Stimulated activated CD8-positive, alpha-beta memory T cell treated with anti-CD3 and anti-CD28 coated beads, Interleukin-12 subunit alpha, Interleukin-12 subunit beta, amount 100 ng/mL, for 24 hours (primary cell): Measurements from ENCODE around the gene IL17RC.
A peak's percentile ranks its signal among the peaks of the same experiment; 100 is the strongest.

Experiments used
- DNase-seq: peaks from one replicate; pipeline ENCODE4 v3.0.0-alpha.2; 2020; ENCODE audit errors: extremely low read depth

The IL17RC gene

DNA sequence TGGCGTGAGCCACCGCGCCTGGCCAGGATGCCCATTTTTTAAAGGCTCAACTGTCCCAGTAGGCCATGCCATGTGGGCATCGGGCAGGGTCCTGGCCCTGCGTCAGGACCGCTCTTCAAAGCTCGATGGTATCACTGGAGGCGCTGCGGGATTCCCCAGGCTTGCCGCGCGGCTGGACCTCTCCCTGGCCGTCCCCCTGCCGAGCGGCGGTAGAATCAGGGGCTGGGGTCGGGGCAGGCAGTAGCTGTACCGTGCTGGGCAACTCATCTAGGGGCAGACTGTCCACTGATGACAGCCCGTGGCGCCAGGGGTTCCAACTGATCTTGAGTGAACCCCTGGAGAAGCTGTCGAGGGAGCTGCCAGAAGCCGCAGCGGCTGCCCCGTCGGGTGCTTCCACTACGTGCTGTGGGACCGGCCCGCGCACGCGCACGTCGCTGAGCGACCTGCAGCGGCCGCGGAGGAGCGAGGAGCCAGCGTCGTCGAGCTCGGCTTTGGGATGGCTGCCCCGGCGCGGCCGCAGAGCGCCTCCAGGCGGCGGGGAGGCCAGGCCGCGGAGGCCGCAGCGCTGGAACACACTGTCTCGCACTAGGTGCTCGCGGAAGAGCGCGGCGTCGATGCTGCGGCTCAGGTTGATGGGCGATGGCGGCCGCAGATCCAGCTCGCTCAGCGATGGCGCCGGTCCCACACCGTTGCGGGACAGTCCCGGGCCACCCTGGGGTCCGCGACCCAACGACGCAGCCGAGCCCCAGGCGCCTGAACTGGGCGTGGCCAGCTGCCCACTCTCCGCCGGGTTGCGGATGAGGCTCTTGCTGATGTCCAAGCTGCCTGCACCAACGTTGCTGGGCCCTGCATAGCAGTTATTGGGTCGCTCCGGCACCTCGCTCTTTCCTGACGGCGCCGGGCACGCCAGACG, 29.5 kb downstream of the IL17RC start:
- DNase-seq = peak; percentile 63

DNA sequence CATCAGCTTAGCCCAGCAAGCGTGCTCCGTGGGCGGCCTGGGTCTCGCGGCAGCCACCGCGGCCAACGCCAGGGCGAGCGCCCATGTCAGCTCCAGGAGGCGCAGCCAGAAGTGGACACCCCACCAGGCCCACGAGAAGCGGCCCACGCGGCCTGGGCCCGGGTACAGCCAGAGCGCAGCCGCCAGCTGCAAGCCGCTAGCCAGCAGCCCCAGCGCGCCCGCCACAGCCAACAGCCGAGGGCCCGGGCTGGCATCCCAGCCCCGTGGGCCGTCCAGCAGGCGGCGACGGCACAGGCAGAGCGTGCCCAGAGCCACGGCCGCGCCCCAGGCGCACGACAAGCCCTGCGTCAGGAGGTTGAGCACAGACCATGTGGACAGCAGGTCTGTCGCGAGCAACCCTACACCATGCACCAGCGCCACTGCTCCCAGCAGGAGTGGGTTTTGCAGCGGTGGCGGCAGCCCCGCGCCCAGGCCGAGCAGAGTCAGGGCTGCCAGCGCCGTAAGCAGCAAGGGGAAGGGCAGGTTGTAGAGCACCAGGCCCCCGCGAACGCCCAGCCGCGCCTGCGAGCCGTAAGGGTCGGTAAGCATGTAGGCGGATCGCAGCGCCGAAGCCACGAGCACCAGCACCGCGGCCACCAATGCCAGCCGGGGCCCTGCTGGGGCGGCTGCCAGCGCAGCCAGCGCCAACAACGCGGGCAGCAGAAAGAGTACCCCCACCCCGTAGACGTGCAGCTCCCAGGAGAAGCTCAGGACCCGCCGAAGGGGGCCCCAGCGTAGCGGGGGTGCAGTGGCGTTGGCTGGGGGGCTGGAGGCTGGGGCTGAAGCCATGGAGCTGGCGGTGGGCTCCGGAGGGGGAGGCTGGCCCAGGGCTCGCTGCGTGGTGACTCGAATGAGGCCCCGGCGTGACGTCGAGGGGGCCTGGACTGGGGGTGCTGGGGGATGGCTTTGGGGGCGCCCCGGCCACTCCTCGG, 30.4 kb downstream of the IL17RC start:
- no peak for DNase-seq

DNA sequence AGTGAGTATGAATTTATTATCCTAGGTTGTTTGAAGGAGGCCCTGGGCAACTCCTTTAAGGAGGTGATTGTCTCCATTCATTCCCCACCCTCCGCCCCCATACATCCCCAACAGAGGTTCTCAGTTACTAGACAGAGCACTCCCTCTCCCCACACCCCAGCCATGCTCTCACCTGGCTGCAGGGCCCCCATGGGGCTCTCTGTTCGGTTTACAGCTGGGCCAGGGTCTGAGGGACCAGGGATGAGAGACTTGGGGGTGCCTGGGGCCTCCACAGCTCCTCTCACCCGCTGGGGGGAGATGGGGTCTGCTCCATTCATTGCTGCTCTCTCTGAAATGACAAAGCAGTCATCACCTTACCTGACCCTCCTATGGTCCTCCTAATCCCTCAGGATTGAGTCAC, 31.7 kb downstream of the IL17RC start:
- DNase-seq = no peak

DNA sequence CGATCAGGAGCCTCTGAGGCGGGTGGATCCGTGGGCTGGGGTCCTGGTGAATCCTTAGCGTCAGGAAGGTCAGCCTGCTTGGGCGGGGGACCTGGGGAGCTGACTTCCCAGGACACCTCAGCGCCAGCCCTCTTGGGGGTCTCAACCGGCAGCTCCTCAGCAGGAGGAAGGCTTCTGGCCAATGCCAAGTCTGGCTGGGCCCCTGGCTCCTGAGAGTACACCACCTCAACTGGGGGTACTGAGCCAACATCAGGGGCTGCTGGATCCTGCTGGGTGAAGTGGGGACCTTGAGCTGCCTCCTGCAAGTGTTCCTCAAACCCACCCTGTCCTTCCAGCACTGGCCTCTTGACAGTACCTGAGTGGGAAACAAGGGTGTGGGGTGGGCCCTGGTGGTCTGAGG, 32.2 kb downstream of the IL17RC start:
- DNase-seq = no peak

DNA sequence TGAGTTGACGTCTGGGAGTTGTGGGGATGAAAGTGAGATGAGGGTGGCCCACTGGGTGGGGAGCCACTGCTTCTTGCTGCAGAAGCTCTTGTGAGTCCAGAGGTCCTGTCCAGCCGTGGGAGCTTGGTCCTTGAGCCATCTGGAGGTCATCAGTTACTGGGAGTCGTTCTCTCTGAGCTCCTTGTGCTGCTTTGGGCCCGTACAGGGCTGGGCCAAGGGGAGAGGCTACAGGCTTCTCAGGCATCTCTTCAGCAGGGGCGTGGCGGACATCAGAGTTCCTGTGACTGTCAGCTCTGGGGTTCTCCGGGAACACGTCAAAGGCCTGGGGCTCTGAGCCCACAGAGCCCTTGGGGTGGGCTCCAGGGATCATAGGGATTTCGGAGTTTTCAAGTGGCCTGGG, 32.7 kb downstream of the IL17RC start:
- DNase-seq = no peak

DNA sequence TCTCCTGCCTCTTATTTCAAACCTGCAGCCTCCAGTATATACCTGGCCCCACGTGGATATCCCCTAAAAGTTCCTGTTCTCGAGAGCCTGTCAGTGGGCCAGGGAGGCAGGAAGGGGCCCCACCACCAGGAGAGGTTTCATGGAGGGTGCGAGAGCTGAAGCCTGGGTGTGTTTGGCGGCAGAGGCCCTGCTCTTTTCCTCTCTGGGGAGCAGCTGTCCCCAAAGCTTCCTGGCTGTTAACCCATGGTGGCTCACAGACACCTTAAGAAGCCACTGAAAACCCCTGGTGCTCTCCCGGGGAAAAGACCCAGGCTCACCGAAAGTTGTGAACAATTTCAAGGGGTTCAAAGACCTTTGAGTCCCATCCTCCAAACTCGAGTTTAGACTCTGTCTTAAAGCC, 34.2 kb downstream of the IL17RC start:
- DNase-seq = no peak

DNA sequence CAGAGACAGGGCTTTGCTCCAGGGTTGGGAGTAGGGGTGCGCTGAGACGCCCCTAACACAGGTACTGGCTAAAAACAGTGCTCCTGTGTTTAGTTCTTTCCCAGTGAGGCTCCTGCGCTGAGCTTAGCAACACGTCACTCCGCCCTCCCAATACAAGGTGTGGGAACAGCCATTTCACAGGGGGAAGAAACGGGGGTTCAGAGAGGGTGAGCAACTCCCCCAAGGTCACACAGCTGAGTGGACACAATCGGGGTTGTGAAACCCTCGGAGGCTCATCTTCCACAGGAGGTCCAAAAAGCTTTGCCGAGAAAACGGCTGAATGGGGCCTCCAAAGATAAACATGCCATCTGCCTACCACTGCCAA, 34.7 kb downstream of the IL17RC start:
- DNase-seq = no peak

DNA sequence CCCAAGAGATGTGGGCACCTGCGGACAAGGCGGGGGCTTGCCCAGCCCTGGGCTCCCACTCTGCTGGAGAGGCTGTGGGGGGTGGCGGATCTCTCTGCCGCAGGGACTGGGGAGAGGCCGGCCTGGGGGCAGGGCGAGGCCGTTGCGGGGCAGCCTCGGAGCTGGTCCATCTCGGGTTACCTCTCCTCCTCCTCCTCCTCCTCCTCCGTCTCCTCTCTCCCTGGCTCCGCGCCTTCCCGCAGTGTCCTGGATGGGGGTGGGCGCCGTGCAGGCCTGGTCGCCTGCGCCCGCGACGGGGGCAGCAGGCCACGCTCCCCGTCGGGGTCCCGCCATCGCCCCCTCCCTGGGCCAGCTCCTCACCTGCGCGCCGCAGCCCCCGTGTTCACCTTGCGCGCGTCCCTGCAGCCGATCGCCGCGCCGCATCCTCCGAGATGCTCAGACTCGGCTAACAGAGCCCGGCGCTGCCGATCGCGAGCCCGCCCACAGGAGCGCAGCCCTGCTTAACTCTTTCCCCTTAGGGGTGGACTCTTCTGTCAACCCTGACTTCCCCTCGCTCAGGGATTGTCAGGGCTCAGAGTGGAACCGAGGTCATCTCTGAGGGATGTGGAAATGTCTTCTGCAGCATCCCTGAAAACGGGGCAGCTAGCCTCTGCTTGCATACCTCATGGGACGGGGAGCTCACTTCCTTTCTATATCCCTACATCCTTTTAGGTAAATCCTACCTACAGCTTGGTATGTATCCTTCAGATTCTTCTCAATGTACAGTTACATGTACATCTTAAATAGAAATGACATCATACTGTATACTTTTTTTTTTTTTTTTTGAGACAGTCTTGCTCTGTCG, 35.3 kb downstream of the IL17RC start, which contains the start of gene PRRT3:
Gene PRRT3 (minus strand): TSS at position 447 of the 844 bp plus-strand sequence. CDS start 2,293 bp downstream, outside the sequence.
- DNase-seq = no peak

DNA sequence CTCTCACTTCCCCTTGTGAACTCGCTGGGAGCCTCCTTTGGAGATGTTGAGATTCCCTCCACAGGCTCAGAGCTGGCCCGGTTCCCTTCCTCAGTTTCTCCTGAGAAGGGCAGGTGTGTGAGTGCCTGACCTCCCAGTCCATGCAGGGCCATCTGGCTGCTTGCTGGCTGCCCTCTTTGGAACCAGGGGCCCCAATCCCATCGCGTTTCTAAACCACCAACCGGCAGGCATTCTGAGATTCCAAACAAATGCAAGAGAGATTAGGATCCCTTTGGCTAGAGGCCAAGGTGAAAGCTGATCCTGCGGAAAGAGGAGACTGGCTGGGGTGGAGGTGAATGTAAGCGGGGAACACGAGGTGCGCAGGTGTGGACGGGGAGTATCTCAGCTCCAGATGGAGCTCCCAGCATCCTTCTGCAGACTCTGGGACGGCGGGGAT, 38.2 kb downstream of the IL17RC start:
- DNase-seq = no peak

DNA sequence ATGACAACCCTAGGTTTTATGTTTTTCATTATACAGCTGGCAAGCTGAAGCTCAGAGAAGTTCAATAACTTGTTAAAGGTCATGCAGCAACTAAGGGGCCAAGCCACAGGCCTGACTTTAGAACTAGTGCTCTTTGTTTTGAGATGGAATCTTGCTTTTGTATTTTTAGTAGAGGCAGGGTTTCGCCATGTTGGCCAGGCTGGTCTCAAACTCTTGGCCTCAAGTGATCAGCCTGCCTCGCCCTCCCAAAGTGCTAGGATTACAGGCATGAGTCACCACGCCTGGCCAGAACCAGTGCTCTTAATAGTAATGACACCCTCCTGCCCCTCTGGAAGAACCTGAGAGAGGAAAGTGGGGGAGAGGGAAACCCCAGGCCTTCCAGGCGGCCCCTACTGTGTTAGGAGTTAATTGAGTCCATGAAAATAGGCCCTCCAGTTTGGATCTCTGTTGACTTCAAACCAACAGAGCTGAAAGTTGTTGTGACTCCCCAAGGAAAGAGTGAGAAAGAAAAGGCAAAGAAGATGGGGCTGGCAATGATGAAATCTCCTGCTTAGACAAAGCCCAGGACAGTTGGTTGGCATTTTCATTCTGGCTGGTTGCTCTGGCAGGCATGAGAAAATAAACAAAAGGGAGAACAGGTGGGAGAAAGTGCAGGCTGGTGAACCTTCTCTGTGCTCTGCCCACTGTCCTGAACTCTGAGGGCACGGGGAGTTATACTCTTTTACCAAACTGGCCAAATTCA, 38.9 kb downstream of the IL17RC start:
- DNase-seq = no peak

DNA sequence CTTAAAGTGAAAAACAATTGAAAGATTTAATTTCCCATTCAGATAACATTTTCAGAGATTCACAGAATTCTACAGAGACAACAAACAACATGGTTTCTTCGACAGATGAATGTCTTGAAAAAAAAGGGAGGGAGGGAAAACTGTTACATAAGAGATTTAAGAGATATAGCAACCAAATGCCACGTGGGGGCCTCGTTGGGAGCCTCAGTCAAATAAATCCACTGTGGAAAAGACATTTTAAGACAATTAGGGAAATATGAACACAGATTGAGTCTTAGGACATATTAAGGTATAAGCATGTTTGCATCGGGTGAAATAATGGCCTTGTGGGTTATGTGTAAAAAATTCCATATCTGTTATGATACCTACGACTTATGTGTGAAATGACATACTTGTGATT, 40.3 kb downstream of the IL17RC start:
- DNase-seq = no peak

DNA sequence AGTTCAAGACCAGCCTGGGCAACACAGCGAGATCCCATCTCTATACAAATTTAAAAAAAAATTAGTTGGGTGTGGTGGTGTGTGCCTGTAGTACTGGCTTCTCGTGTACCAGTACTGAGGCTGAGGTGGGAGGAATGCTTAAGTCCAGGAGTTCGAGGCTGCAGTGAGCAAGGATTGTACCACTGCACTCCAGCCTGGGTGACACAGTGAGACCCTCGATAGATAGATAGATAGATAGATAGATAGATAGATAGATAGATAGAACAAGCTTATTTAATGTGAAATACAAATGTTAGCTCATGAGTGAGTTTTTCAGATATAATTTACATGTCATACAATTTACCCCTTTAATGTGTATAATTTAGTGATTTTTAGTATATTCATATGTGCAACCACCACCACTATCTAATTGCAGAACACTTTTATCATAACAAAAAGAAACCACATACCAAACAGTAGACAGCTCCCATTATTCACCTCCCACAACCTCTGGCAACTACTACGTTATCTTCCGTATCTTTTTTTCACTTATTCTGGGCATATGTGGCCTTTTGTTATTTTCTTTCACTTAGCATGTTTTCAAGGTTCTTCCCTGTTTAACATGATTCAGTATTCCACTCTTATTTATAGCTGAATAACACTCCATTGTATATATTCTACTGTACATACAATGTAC, 48.4 kb downstream of the IL17RC start:
- no peak for DNase-seq

DNA sequence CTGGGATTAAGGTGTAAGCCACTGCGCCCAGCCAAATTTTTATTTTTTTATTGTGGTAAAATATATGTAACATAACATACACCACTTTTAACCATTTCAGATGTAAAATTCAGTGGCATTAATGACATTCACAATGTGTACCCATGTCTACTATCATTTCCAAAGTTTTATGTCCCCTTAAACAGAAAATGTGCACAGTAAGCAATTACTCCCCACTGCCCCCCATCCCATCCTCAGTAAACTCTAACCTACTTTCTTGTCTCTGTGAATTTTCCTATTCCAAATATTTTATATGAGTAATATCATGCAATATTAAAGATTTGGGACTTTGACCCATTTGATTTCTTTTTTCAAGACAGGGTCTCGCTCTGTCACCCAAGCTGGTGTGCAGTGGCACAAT, 49.9 kb downstream of the IL17RC start:
- DNase-seq = no peak

DNA sequence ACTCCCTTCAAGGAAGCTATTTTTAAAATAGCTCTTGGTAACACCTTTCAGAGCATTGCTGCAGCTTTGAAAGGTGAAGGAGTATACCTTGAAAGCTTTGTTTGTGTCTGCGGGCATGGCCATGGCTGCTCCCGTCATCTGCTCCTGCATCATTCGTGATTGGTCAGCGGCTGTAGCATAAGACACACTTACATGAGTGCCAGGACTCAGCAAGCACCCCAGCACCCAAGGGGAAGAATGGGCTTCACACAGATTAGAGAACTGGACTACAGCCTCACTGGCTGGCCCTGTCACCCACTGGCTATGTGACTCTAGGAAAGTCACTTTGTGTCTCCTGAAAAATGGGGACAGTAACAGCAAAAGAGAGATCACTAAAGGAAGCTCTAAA, 52.7 kb downstream of the IL17RC start:
- no peak for DNase-seq

DNA sequence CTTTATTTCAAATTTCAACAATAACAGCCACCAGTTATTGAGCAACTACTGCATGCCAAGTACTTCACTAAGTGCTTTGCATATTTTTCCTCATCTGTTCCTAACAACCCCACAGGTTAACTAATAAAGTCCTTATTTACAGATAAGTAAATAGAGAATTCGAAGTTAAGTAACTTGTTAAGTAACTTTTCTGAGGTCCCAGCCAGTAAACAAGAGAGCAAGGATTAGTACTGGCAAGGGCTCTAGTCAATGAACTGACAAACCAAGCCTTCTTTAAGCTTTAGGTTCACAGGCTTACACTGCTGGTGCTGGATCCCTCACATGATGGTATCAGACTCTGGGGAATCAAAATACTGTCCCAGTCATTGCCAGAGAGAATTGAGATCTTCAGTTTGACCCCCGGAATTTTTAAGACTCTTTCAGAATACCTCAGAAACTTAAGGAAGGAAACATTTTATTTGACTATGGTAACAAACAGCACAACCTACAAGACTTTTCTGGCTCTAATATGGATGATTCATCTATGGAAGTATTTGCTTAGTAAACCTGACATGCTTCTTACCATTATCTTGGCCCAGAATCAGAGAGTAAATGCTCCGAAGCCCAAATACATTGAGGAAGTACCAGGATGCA, 53.2 kb downstream of the IL17RC start:
- DNase-seq = no peak

DNA sequence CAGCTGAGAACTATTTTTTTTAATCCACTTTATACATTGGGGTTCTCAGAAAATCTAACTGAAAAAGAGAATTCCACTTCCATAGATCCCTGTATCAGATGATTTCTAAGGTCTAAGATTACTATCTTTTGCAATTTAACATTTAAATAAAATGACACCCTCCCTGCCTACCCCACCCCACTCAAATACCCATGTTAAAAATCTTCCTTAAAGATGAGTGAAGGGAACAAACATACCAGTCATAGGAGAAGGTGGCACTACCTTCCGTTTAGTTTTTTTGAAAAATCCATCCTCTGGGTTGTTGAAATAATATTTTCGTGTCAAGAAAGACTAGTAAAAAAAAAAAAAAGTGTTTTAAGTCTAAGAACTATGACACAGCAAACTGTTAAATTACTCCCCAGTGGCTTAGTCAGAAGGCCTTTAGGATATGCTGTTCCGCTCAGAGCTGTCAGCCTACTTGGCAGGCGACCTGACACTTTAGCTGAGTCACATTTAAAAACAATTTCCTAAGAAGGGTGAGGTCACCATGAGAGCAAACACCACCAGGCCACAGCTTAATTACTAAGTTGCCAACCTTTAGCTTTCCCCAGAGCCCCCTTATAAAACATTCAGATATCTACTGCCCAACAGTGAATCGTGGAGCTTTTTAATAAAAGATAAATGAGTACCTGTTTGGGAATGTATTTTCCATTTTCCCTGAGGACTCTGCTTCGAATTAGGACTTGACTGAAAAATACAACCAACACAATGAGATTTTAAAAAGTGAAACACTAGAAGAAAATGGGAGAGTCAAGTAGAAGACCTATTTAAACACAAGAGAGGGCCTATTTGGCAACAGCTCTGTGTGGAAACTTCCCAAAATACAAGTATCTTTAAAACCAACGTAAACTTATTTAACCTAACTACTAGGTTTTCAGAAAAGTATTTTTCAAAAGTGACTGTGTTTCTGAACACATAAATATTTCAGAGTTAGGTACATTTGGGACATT, 60.1 kb downstream of the IL17RC start:
- no peak for DNase-seq

DNA sequence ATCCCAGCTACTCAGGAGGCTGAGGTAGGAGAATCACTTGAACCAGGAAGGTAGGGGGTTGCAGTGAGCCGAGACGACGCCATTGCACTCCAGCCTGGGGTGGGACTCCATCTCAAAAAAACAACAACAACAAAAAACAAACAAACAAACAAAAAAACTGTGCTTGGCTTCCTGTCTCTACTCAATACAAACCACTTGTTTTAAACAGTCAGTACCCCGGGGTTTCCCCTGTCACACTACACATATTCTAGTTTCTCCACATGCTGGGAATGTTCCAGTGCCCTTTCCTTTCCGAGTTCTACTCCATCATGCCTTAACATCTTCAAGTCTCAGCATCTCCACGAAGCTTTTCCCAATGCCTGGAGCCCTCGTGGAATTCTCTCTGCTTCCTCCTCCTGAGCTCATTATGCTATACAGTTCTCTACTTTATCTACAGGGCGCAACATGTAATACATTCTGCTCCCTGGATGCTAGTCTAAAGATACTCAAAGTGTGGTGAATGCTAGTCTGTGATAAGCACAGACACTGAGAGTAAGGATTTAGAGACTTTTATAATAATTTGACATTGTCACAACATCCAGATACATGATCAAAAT, 61.9 kb downstream of the IL17RC start:
- no peak for DNase-seq

DNA sequence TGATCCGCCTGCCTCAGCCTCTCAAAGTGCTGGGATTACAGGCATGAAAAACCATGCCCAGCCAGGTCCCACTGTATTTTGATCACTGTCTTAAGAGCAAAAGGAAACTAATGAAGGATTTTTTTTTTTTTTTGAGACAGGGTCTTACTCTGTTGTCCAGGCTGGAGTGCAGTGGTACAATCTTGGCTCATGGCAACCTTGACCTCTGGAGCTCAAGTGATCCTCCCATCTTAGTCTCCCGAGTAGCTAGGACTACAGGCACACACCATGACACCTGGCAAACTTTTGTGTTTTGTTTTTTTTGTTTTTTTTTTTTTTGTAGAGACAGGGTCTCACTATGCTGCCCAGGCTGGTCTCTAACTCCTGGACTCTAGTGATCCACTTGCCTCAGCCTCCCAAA, 63.4 kb downstream of the IL17RC start:
- DNase-seq = no peak
